Peyer's patch (tissue), 4 donors: Measurements from ENCODE around the gene TTLL5.

Source experiments
- POLR2A ChIP-seq, 2 donors: fragments of 450-650 bp; IDR thresholded peaks; one replicate each; pipeline ENCODE4 v1.5.1; 2017; ENCODE audit warnings: antibody characterized with exemption in 2 of 2, mild to moderate bottlenecking in 2 of 2, moderate library complexity in 2 of 2
- TF ChIP-seq, protein P1 (sequence below), 6 experiments: fragments of 450-650 bp in 4 of 6; fragments of 200-600 bp in 2 of 6; sonication (generic) in 1 of 6; IDR thresholded peaks; one replicate each; pipeline ENCODE4 v1.5.1; 2017 to 2019; ENCODE audit warnings: antibody characterized with exemption in 6 of 6, mild to moderate bottlenecking in 3 of 6, moderate library complexity in 1 of 6

DNA sequence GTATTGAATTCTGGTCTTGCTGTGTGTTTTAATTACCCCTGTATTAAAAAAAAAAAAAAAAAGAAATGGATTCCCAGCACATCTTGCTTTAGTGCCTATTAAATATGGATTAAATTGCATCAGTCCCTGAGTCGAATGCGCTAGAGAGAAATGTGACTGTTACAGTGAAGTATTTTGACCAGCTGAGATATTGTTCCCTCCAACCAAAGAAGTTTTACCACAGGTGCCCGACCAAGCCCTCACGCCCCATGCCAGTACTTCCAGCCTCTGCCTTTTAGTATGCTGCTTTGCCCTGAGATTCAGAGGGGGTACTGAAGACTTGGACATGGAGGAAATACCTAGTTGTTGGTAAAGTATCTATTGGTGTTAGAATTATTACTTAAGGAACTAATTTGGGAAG, 159.7 kb downstream of the TTLL5 start:
- TF ChIP-seq, protein P1, sequence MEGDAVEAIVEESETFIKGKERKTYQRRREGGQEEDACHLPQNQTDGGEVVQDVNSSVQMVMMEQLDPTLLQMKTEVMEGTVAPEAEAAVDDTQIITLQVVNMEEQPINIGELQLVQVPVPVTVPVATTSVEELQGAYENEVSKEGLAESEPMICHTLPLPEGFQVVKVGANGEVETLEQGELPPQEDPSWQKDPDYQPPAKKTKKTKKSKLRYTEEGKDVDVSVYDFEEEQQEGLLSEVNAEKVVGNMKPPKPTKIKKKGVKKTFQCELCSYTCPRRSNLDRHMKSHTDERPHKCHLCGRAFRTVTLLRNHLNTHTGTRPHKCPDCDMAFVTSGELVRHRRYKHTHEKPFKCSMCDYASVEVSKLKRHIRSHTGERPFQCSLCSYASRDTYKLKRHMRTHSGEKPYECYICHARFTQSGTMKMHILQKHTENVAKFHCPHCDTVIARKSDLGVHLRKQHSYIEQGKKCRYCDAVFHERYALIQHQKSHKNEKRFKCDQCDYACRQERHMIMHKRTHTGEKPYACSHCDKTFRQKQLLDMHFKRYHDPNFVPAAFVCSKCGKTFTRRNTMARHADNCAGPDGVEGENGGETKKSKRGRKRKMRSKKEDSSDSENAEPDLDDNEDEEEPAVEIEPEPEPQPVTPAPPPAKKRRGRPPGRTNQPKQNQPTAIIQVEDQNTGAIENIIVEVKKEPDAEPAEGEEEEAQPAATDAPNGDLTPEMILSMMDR (IDR thresholded peaks at IDR 0.05): no peak
- no peak for TF ChIP-seq POLR2A (IDR thresholded peaks at IDR 0.05)
